Brain microvascular endothelial cell (primary cell): Measurements from ENCODE around the gene MRPL51.

Experiments used
- DNase-seq: peaks from one replicate; pipeline ENCODE4 v3.0.0-alpha.2; 2020
- H3K27ac ChIP-seq: fragments of 250-450 bp; sonication (Bioruptor Pico); 2 replicates; pipeline ENCODE4 v1.5.1; 2020; ENCODE audit warnings: mild to moderate bottlenecking, moderate library complexity
- H3K27me3 ChIP-seq: fragments of 250-450 bp; sonication (Bioruptor Pico); replicated peaks from 2 replicates; pipeline ENCODE4 v1.5.1; 2020; ENCODE audit warnings: mild to moderate bottlenecking
- H3K36me3 ChIP-seq: fragments of 250-450 bp; sonication (Bioruptor Pico); replicated peaks from 2 replicates; pipeline ENCODE4 v1.5.1; 2020; ENCODE audit warnings: mild to moderate bottlenecking
- H3K4me3 ChIP-seq: 2 replicates; pipeline ENCODE4 v1.5.1; 2011; ENCODE audit warnings: low read depth, mild to moderate bottlenecking, control low read depth, low read length, moderate library complexity
- in situ Hi-C: cut with HindIII; loops from 2 replicates; pipeline ENCODE4 v1.10.0; 2017; ENCODE audit warnings: low sequenced_read_pairs, low pct_ligation_motif_present
- TF ChIP-seq, protein P1 (sequence below): IDR thresholded peaks from 2 replicates; pipeline ENCODE4 v1.5.1; 2011; ENCODE audit warnings: low read depth, mild to moderate bottlenecking, moderate library complexity, low read length, control low read depth, inconsistent platforms; ENCODE audit errors: missing control alignments

The MRPL51 gene

DNA sequence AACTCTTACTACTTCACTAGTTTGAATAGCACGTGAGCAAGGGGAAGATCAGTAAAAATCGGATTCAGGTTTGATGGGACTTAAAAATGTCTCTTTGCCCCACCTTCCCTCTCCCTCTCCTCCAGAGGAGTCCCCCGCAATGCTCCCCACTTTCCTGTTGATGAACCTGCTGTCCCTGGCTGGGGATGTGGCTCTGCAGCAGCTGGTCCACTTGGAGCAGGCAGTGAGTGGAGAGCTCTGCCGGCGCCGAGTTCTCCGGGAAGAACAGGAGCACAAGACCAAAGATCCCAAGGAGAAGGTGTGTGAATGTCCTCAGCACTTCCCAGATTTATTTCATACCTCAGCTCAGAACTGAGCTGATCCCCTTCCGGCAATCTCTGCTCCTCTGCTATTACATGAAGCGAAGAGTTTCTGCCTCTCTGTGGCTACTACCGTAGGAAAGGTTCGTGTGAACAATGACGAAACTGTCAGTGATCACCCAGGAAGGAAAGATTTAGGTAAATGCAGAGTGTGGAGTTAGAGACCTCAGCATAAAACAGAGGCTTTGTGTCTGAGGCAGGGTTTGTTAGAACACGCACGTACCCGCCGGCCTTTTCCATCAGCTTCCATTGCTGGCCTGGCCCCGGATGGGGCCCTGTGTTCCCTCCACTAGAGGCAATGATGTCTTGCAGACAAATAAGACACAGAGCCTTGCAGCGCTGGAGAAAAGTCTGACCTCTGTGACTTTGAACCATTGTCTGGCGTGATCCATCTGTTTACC is 33.9 kb upstream of the MRPL51 start:
- peaks cover 72% of the 10 kb centered on the region for H3K36me3 ChIP-seq
- DNase-seq: no peak
- TF ChIP-seq, protein P1, sequence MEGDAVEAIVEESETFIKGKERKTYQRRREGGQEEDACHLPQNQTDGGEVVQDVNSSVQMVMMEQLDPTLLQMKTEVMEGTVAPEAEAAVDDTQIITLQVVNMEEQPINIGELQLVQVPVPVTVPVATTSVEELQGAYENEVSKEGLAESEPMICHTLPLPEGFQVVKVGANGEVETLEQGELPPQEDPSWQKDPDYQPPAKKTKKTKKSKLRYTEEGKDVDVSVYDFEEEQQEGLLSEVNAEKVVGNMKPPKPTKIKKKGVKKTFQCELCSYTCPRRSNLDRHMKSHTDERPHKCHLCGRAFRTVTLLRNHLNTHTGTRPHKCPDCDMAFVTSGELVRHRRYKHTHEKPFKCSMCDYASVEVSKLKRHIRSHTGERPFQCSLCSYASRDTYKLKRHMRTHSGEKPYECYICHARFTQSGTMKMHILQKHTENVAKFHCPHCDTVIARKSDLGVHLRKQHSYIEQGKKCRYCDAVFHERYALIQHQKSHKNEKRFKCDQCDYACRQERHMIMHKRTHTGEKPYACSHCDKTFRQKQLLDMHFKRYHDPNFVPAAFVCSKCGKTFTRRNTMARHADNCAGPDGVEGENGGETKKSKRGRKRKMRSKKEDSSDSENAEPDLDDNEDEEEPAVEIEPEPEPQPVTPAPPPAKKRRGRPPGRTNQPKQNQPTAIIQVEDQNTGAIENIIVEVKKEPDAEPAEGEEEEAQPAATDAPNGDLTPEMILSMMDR: no peak
- in situ Hi-C loops: no loop called here
- no peak overlapping the region for H3K4me3 ChIP-seq
- H3K27ac ChIP-seq: no peak overlapping the region
- H3K27me3 ChIP-seq: no peaks in the 10 kb centered on the region

DNA sequence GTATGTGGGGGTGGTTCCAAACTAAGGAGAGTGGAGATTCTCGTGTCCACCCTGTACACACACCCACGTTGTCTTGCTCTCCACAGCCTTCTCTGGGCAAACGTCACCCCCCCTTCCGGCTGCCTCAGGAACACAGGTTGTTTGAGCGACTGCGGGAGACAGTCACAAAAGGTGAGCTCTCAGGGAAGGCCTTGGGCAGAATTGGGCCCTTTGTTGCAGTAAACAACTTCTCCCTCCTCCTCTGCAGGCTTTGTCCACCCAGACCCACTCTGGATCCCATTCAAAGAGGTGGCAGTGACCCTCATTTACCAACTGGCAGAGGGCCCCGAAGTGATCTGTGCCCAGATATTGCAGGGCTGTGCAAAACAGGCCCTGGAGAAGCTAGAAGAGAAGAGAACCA is 33.1 kb upstream of the MRPL51 start:
- in situ Hi-C loops: no loop called here
- H3K4me3 ChIP-seq: no peak overlapping the region
- TF ChIP-seq, protein P1: no peak
- no peak overlapping the region for H3K27ac ChIP-seq
- peaks cover 76% of the 10 kb centered on the region for H3K36me3 ChIP-seq
- H3K27me3 ChIP-seq: no peaks in the 10 kb centered on the region
- no peak for DNase-seq

DNA sequence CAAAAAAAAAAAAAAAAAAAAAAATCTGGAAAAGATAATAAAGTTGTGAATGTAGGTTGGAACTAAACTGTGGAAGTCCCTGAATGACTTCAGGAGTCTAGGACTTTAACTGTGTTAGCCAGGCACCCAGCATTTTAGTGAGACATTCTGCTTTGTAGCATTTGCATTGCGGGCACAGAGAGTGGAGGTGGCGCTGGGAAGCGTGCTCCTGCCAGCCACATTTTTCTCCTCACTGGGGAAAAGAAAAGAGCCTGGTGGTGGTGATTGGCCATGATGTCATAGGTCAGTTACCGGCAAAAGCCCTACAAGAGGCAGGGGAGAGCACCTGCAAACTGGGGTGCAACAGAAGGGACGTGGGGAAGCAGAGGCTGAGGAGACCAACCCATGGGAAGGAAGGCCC is 31.6 kb upstream of the MRPL51 start:
- H3K27ac ChIP-seq: no peak overlapping the region
- H3K27me3 ChIP-seq: no peaks in the 10 kb centered on the region
- DNase-seq: no peak
- TF ChIP-seq, protein P1: no peak
- no peak overlapping the region for H3K4me3 ChIP-seq
- in situ Hi-C loops: no loop called here
- peaks cover 73% of the 10 kb centered on the region for H3K36me3 ChIP-seq

DNA sequence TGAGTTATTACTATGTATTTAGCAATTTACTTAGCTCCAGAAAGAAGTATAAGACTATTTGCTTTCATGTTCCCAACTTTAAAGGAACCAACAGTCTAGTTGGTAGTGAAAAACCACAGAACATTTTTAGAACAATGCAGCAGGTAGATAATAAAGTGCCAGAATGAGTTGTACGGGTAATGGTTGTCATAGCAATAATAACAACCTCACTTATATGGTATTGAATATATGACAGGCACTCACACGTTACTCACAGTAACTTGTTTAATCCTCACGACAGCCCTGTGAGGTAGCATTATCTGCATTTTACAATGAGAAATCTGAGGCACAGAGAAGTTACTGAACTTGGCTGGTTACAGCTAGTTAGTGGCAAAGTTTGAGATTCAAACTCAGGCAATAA is 30.6 kb upstream of the MRPL51 start:
- Histone ChIP-seq H3K4me3 (no peak overlapping the region), H3K36me3 (peaks cover 65% of the 10 kb centered on the region)
- no peak for DNase-seq

DNA sequence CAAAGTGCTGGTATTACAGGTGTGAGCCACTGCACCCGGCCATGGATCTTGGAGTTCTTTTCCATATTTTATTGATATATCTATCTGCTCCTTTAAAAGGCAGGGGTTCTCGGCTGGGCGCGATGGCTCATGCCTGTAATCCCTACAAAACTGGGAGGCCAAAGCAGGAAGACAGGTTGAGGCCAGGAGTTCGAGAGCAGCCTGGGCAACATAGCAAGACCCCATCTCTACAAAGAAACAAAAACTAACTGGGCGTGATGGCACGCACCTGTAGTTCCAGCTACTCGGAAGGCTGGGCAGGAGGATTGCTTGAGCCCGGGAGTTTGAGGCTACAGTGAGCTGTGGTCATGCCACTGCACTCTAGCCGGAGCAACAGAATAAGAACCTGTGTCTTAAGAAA is 29.1 kb upstream of the MRPL51 start:
- no peak overlapping the region for H3K4me3 ChIP-seq
- no peak overlapping the region for H3K27ac ChIP-seq
- in situ Hi-C loops: no loop called here
- no peak for DNase-seq
- no peaks in the 10 kb centered on the region for H3K27me3 ChIP-seq
- peaks cover 61% of the 10 kb centered on the region for H3K36me3 ChIP-seq
- TF ChIP-seq, protein P1: no peak

More for the DNA sequence above, 30.6 kb upstream of the MRPL51 start:
- TF ChIP-seq, protein P1: no peak
- in situ Hi-C loops: no loop called here
- no peaks in the 10 kb centered on the region for H3K27me3 ChIP-seq
- no peak overlapping the region for H3K27ac ChIP-seq

DNA sequence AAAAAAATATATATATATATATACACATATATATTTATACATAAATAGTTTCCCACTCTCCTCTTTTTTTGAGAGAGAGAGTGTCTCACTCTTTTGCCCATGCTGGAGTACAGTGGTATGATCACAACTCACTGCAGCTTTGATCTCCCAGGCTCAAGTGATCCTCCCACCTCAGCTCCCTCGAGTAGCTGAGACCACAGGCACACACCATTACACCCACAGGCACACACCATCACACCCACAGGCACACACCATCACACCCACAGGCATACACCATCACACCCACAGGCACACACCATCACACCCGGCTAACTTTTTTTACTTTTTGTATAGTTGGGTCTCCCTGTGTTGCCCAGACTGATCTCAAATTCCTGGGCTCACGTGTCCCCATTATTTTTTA is 27.1 kb upstream of the MRPL51 start:
- Histone ChIP-seq H3K27me3 (no peaks in the 10 kb centered on the region), H3K27ac (no peak overlapping the region), H3K36me3 (peaks cover 59% of the 10 kb centered on the region), H3K4me3 (no peak overlapping the region)
- in situ Hi-C loops: no loop called here
- no peak for DNase-seq
- TF ChIP-seq, protein P1: no peak
